Measurements from ENCODE around the gene B3GNT8.
A peak's percentile ranks its signal among the peaks of the same experiment; 100 is the strongest.

- TF ChIP-seq EZH2 (IDR thresholded peaks at IDR 0.05; ENCODE audit: borderline replicate concordance) (no peak), CTCF (IDR thresholded peaks at IDR 0.05; ENCODE audit: poor library complexity) (peak; percentile 54), EZH2phosphoT487 (IDR thresholded peaks at IDR 0.05; ENCODE audit: low read depth, severe bottlenecking, unreplicated experiment) (no peak)
Observed at GRCh38 chr19:41439441-41440222, 12.5 kb upstream of the B3GNT8 start, which contains the start of gene DMAC2.

Measured in hepatocyte (in vitro differentiated cells).